NCI-H1436 treated with DMSO at 0.1 percent for 48 hours (cell line): ENCODE data around the gene SLC34A1.

Source experiments
- DNase-seq: peaks from one replicate; lab custom pipeline; 2025; lab: John Stamatoyannopoulos, UW

SLC34A1 gene

GRCh38 chr5:177388521-177389052 is 4.4 kb downstream of the SLC34A1 start:
- DNase-seq: no peak

- no peak for DNase-seq
Observed at GRCh38 chr5:177389241-177390169, 5.3 kb downstream of the SLC34A1 start.

- DNase-seq: peak; percentile 12
Observed at GRCh38 chr5:177390363-177391300, 6.4 kb downstream of the SLC34A1 start.

- DNase-seq: no peak
Observed at GRCh38 chr5:177392765-177393164, 8.5 kb downstream of the SLC34A1 start.

- no peak for DNase-seq
Observed at GRCh38 chr5:177393206-177393765, 9.1 kb downstream of the SLC34A1 start.

GRCh38 chr5:177393990-177394389 is 9.8 kb downstream of the SLC34A1 start:
- DNase-seq: no peak

- no peak for DNase-seq
Observed at GRCh38 chr5:177396078-177396477, 11.8 kb downstream of the SLC34A1 start.

- no peak for DNase-seq
Observed at GRCh38 chr5:177396807-177397206, 12.6 kb downstream of the SLC34A1 start.

GRCh38 chr5:177397875-177398390 is 13.7 kb downstream of the SLC34A1 start:
- no peak for DNase-seq

- DNase-seq: no peak
Observed at GRCh38 chr5:177399997-177400868, 16.0 kb downstream of the SLC34A1 start, which contains the start of gene PFN3. PFN3 (minus strand) TSS chr5:177400661; CDS start chr5:177400576, 85 bp downstream.

GRCh38 chr5:177402271-177403043 is 18.2 kb downstream of the SLC34A1 start:
- DNase-seq: peak; percentile 10

- no peak for DNase-seq
Observed at GRCh38 chr5:177403102-177403791, 19.0 kb downstream of the SLC34A1 start.

- DNase-seq: no peak
Observed at GRCh38 chr5:177403792-177404640, 19.8 kb downstream of the SLC34A1 start.

- no peak for DNase-seq
Observed at GRCh38 chr5:177404641-177405179, 20.5 kb downstream of the SLC34A1 start.

GRCh38 chr5:177405312-177405711 is 21.1 kb downstream of the SLC34A1 start:
- no peak for DNase-seq

- DNase-seq: no peak
Observed at GRCh38 chr5:177405805-177406204, 21.6 kb downstream of the SLC34A1 start.

GRCh38 chr5:177409043-177409801 is 25.0 kb downstream of the SLC34A1 start, which contains the start of gene F12:
F12 (minus strand) TSS chr5:177409564; CDS start chr5:177409527, 37 bp downstream.
- DNase-seq: no peak
